Loucy (cell line): Measurements from ENCODE around the gene TAS2R19.
"Not testable (repeated sequence)": the region's sequence is repeated elsewhere in the genome, so short reads cannot be mapped to it uniquely, and the experiment has no call there.

Experiments
- H2AFZ ChIP-seq: fragments of 200-600 bp; sonication (generic); 2 replicates; pipeline ENCODE4 v1.6.0; 2016; ENCODE audit warnings: antibody characterized with exemption, mild to moderate bottlenecking, low read length, moderate library complexity
- H3F3A ChIP-seq: fragments of 200-600 bp; 2 replicates; pipeline ENCODE4 v1.6.0; 2016; ENCODE audit warnings: antibody characterized with exemption, low read depth, mild to moderate bottlenecking
- H3K27me3 ChIP-seq: fragments of 200-600 bp; sonication (generic); 2 replicates; pipeline ENCODE4 v1.6.1; 2014; ENCODE audit warnings: low read length, mild to moderate bottlenecking; ENCODE audit not compliant: insufficient read depth, poor library complexity, severe bottlenecking
- H3K36me3 ChIP-seq: fragments of 200-600 bp; sonication (generic); 2 replicates; pipeline ENCODE4 v1.6.1; 2016; ENCODE audit warnings: low read length; ENCODE audit not compliant: insufficient read depth
- H3K4me1 ChIP-seq: fragments of 200-600 bp; sonication (generic); 2 replicates; pipeline ENCODE4 v1.5.1; 2014; ENCODE audit warnings: low read length, mild to moderate bottlenecking; ENCODE audit not compliant: insufficient read depth, poor library complexity, severe bottlenecking
- H3K4me2 ChIP-seq: fragments of 200-600 bp; sonication (generic); 2 replicates; pipeline ENCODE4 v1.6.0; 2014; ENCODE audit warnings: antibody characterized with exemption, low read length, low read depth, mild to moderate bottlenecking; ENCODE audit not compliant: poor library complexity, severe bottlenecking
- H3K4me3 ChIP-seq: fragments of 200-600 bp; sonication (generic); 2 replicates; pipeline ENCODE4 v1.5.1; 2014; ENCODE audit warnings: low read length, mild to moderate bottlenecking, mixed read lengths; ENCODE audit not compliant: poor library complexity, severe bottlenecking
- H3K79me2 ChIP-seq: fragments of 200-600 bp; sonication (generic); 2 replicates; pipeline ENCODE4 v1.6.1; 2014; ENCODE audit warnings: low read length; ENCODE audit not compliant: insufficient read depth
- H3K9ac ChIP-seq: fragments of 200-600 bp; sonication (generic); 2 replicates; pipeline ENCODE4 v1.6.0; 2014; ENCODE audit warnings: mild to moderate bottlenecking, low read depth, low read length, moderate library complexity; ENCODE audit not compliant: poor library complexity, severe bottlenecking
- H3K9me2 ChIP-seq: fragments of 200-600 bp; sonication (generic); replicated peaks from 2 replicates; pipeline ENCODE4 v1.6.1; 2016; ENCODE audit warnings: low read depth, low read length, mixed read lengths
- H3K9me3 ChIP-seq: fragments of 200-600 bp; sonication (generic); 2 replicates; pipeline ENCODE4 v1.6.1; 2014; ENCODE audit warnings: mild to moderate bottlenecking, antibody characterized with exemption, low read length, low read depth; ENCODE audit not compliant: insufficient read depth
- H4K20me1 ChIP-seq: fragments of 200-600 bp; sonication (generic); 2 replicates; pipeline ENCODE4 v1.6.0; 2014; ENCODE audit warnings: antibody characterized with exemption, low read length, mild to moderate bottlenecking; ENCODE audit not compliant: insufficient read depth, poor library complexity, severe bottlenecking
- CTCF ChIP-seq: fragments of 200-600 bp; sonication (generic); conservative IDR thresholded peaks from 2 replicates; pipeline ENCODE4 v1.5.1; 2014; ENCODE audit warnings: mild to moderate bottlenecking, antibody characterized with exemption, low read length
- EZH2phosphoT487 ChIP-seq: fragments of 200-600 bp; IDR thresholded peaks from 2 replicates; pipeline ENCODE4 v1.6.1; 2018; ENCODE audit warnings: antibody characterized with exemption, mild to moderate bottlenecking, moderate library complexity, borderline replicate concordance

The TAS2R19 gene

DNA sequence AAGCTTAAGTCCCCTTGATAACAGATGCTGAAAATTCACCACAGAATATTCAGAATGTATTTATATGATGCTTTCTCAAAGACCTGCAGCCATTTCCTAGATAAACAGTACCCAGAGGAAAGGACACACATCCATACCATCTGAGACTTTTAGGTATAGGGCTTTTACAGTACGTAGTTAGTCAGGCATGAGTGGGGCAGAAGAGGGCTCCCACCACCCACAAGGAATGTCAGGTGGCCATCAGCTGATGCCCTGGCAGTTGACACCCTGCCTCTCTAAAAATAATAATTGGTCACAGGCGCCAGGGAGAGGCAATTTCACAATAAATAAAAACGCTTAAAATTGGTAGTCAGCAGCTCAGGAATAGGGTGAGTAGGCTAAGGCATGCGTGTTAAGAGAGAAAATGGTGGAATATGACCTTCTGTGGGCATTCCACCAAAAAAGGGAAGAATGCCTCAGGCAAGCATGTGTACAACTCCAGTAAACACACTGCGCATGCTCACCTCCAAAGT, 47.5 kb upstream of the TAS2R19 start:
- H3K9me2 ChIP-seq: no peaks in the 10 kb centered on the region
- no peak for TF ChIP-seq CTCF
- TF ChIP-seq EZH2phosphoT487: no peak
- H3K4me3 ChIP-seq: no peak overlapping the region

DNA sequence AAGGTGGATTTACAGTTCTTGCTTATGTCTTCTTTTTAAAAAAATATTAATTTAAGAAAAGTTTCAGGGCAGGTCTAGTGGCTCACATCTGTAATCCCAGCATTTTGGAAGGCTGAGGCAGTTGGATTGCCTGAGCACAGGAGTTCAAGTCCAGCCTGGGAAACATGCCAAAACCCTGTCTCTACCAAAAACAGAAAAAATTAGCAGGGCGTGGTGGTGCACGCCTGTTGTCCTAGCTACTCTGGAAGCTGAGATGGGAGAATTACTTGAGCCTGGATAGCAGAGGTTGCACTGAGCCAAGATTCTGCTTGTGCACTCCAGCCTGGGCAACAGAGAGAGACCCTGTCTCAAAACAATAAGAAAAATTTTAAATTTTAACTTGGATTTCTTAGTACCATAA, 45.1 kb upstream of the TAS2R19 start:
- no peak overlapping the region for H3K9ac ChIP-seq
- no peaks in the 10 kb centered on the region for H3K9me2 ChIP-seq
- no peaks in the 10 kb centered on the region for H4K20me1 ChIP-seq
- H3K9me3 ChIP-seq: no peaks in the 10 kb centered on the region
- TF ChIP-seq CTCF (no peak), EZH2phosphoT487 (no peak)
- no peaks in the 10 kb centered on the region for H3F3A ChIP-seq
- H3K27me3 ChIP-seq: no peaks in the 10 kb centered on the region
- no peaks in the 10 kb centered on the region for H3K4me1 ChIP-seq
- no peak overlapping the region for H2AFZ ChIP-seq
- H3K4me3 ChIP-seq: no peak overlapping the region
- H3K36me3 ChIP-seq: no peaks in the 10 kb centered on the region
- no peaks in the 10 kb centered on the region for H3K79me2 ChIP-seq
- no peak overlapping the region for H3K4me2 ChIP-seq

More for the DNA sequence above, 47.5 kb upstream of the TAS2R19 start:
- Histone ChIP-seq H3K36me3 (no peaks in the 10 kb centered on the region), H2AFZ (no peak overlapping the region), H4K20me1 (no peaks in the 10 kb centered on the region), H3K4me1 (no peaks in the 10 kb centered on the region), H3K9me3 (no peaks in the 10 kb centered on the region), H3F3A (no peaks in the 10 kb centered on the region), H3K27me3 (no peaks in the 10 kb centered on the region), H3K4me2 (no peak overlapping the region), H3K79me2 (no peaks in the 10 kb centered on the region), H3K9ac (no peak overlapping the region)

GRCh38 chr12:11062194-11062593, 39.8 kb upstream of the TAS2R19 start, which contains the start of gene TAS2R46:
Gene TAS2R46 (minus strand): TSS chr12:11062294. CDS start chr12:11062294, 0 bp downstream.
- H3K79me2 ChIP-seq, H2AFZ ChIP-seq, H3K9me2 ChIP-seq, H3K9me3 ChIP-seq, H4K20me1 ChIP-seq, H3K4me2 ChIP-seq, H3K4me3 ChIP-seq, H3K9ac ChIP-seq, H3K4me1 ChIP-seq, H3K36me3 ChIP-seq, H3K27me3 ChIP-seq, H3F3A ChIP-seq: not testable (repeated sequence)

GRCh38 chr12:11059784-11060183, 37.4 kb upstream of the TAS2R19 start:
- Histone ChIP-seq H4K20me1 (no peaks in the 10 kb centered on the region), H3K4me2 (no peak overlapping the region), H3K27me3 (no peaks in the 10 kb centered on the region), H3K79me2 (no peaks in the 10 kb centered on the region), H3K9me2 (no peaks in the 10 kb centered on the region), H3F3A (no peaks in the 10 kb centered on the region), H3K4me1 (no peaks in the 10 kb centered on the region), H3K9me3 (no peaks in the 10 kb centered on the region), H3K36me3 (no peaks in the 10 kb centered on the region), H3K4me3 (no peak overlapping the region), H3K9ac (no peak overlapping the region), H2AFZ (no peak overlapping the region)
- TF ChIP-seq CTCF: no peak
- TF ChIP-seq EZH2phosphoT487: no peak
